GDM1 (cell line): ENCODE measurements around the gene S100A16.
"Not testable (repeated sequence)": the region's sequence is repeated elsewhere in the genome, so short reads cannot be mapped to it uniquely, and the experiment has no call there.

Experiments used
- DNase-seq: peaks from one replicate; lab custom pipeline; 2025; lab: John Stamatoyannopoulos, UW

The S100A16 gene, protein sequence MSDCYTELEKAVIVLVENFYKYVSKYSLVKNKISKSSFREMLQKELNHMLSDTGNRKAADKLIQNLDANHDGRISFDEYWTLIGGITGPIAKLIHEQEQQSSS

DNA sequence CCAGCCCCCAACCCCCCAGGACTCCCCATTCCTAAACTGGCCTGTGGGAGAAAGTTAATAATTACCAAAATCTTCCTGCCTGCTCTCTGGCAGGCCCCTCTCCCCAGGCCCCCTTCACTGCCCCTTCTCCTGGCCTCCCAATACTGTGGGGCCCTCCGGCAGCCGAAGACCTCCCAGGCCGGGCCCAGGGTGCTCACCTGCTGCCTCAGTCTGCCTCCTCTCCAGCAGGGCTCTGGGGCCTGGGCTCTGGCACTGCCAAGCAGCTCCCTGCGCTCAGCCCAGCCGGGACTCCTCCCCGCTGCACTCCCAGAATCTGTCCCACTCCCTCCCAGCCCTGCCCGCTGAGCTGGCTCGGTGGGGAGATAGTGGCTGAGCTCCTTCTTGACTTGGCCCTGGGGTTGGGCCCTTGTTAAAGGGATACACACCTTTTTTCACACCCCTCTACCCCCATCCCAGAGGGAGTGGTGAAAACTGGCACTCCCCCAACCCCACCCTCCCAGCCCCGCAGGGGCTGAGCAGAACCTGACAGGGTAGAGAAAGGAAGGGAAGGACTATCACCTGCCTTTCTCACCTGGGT lies at the start of gene S100A16:
S100A16 (minus strand) TSS at position 383 of the 577 bp plus-strand sequence. CDS start 4,986 bp downstream, outside the sequence.
- DNase-seq: no peak

DNA sequence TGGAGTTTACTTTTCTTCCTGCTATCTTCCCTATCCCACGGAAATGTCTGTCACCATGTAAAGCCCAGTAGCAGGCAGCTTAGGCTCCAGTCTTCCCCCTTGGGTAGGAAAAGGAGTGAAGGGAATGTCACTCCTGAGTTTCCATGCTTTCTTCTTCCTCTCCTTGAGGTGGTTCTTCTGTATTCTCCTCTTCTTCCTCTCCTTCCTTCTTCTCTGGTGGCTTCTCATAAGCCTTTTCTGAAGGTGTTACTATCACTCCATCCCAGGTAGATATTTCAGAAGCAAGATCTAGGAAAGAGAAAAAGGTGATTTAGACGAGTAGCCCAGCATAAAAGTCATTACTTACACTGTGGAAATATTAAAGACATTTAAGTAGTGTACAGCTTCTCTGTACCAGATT lies 49.3 kb upstream of the S100A16 start:
- DNase-seq: no peak

DNA sequence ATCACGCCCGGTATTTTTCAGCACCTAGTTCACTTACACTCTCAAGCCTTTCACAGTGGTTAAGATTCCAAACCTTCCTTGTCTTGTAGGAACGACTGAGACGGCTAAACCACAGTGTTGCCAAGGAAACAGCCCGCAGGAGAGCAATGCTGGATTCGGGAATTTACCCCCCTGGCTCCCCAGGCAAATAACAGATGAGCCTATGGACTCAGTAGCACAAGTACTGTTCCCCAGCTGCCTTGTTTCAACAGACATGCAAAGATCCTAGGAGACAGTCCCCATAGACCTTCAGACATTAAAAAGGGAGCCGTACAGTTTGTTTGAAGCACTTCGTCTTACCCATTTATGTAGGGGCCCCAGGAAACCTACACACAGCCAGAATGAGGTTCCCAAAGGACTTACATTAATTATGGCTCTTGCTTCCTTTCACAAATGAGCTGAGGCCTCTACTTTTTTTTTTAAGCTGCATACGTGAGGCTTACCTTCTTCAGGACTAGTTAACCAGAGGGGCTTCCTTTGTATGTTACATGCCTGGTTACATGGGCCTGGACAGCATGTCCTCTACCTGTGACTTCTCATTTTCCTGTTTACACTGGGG lies 48.3 kb upstream of the S100A16 start:
- no peak for DNase-seq

DNA sequence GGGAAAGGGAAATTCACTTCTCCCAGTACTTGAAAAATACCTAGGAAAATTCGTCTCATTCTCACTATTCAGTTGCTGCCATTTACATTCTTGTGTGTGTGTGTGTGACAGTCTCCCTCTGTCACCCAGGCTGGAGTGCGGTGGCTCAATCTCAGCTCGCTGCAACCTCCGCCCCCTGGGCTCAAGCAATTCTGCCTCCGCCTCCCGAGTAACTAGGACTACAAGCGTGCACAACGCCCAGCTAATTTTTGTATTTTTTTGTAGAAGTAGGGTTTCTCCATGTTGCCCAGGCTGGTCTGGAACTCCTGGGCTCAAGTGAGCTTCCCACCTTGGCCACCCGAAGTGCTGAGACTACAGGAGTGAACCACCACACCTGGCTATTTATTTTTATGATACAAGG lies 46.7 kb upstream of the S100A16 start:
- DNase-seq: no peak

DNA sequence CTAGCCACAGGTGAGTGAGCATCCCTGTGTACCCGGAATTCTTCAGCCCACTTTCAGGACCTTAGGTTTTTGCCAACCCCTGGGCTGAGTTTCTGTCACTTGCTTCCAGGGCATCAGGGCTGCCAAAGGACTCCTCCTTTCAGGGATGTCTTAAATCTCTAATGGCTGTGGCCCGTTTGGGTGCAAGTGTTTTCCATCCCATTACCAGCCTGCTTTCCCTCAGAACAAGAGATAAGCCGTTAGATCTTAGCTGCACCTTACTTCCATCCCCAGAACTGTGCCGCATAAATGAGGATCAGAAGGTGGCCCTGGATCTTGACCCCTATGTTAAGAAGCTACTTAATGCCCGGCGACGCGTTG lies 46.2 kb upstream of the S100A16 start:
- no peak for DNase-seq

DNA sequence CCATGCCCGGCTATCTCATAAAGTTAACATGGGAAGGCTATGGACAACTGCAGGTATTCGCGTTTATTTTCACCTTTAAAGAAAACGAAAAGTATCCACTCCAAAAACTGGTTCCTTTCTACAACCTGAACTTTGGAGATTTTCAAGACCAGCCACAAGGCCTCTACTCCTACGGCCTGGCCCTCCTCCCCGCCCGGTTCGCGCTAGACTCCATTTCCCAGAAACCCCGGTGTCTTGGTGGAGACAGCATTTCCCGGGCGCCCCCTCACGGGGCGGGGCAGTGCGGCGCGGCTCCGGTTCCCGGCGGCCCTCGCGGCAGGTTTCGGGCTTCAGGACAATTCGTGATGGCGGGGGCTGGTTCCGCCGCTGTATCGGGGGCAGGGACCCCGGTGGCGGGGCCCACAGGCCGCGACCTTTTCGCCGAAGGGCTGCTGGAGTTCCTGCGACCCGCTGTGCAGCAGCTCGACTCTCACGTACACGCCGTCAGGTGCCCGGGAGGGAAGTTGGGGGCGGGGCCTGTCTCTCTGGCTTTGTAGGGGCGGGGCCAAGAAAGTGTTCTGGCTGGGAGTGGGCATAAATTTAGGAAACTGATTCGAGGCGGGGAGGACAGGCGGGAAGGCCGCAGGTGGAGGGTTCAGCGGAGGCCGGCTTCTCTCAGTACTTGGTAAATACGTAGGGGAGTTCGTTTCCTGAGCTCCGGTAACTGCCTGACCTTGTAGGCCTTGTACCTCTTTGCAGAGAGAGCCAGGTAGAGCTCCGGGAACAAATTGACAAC lies 45.6 kb upstream of the S100A16 start, which contains the start of gene SNAPIN:
SNAPIN (plus strand) TSS at position 304 of the 775 bp plus-strand sequence; CDS start at position 345, 41 bp downstream.
- DNase-seq: peak; percentile 76

DNA sequence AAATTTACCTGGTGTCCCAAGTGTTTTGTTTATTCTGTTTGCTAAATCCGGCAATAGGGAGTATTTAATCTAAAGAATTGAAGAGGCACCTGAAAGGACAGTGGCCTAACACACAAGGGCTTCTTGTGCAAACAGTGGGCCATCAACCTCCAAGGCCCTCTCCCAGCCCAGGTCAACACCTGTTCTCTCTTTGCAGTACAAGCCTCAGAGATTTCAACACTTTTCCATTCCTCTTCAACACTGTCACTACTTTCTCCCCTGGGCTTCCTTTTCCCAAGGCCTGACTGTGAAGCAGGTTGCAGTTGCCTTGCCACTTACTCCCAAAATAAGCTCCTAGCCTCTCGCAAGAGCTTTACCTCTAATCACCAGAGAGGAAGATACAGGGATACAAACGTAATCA lies 42.4 kb upstream of the S100A16 start:
- DNase-seq: no peak

DNA sequence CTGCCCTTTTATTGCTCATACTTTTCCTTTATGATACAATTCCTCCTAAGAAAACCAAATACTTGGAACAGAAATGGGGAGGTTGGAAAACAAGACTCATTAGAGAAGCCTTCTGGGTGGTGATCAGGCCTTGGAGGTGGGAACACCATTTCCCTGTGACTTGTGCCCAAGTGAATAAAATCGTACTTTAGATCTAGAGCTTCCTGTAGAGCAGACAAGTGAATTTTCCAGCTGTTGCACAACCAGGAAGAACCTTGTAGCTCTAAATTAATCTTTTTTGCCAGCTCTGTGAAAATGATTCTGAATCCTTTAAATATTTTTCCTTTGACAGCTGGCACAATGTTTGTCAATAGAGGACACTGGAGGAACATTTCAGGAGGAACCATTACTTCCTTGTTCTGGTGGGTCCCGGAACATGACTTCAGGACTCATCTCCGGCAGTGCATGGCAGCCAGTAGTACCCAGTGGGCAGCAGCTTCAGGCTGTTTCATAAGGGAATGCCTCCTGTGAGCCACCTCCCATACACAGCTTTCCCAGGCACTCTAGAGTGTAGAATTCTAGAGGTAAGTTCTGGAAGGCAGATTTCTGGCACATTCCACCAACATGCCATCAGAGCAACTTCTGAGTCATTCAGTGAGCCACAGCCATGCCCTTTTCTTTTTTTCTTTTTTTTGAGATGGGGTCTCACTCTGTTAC lies 40.0 kb upstream of the S100A16 start:
- DNase-seq: no peak

DNA sequence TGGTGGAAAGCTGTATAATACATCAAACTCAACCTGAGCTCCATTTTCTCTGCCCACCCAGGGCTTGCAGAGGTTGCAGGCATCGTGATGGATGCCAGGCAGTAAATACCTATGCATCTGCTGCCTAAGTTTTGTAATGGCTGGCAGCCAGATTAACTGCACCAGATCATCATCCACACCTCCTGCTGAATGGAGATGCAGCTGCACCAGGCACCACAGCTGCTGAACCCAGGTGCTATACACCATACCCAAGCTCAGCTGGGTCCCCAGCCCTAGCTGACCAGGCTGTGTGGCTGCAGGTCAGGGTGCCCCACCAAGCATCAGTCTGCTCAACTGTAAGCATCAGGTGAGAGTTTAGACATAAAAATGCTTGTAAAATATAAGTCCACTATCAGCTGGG lies 38.8 kb upstream of the S100A16 start:
- DNase-seq: no peak

DNA sequence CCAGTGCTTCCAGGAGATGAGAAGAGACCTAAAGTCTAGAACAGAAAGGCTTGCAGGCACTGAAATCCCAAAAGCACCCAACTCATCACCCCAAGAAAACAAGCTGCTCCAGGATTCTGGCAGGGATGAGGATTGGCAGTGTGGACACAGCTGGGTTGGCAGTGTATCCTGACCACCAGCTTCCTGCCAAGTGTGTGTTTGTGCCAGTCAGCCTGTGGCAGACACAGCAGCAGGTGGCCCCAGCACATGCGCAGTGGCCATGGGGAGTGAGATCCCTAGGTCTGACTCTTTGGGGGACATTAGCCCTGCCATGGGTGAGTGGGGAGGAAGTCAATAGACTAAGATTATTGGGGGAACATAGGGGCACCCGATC lies 36.9 kb upstream of the S100A16 start:
- no peak for DNase-seq

DNA sequence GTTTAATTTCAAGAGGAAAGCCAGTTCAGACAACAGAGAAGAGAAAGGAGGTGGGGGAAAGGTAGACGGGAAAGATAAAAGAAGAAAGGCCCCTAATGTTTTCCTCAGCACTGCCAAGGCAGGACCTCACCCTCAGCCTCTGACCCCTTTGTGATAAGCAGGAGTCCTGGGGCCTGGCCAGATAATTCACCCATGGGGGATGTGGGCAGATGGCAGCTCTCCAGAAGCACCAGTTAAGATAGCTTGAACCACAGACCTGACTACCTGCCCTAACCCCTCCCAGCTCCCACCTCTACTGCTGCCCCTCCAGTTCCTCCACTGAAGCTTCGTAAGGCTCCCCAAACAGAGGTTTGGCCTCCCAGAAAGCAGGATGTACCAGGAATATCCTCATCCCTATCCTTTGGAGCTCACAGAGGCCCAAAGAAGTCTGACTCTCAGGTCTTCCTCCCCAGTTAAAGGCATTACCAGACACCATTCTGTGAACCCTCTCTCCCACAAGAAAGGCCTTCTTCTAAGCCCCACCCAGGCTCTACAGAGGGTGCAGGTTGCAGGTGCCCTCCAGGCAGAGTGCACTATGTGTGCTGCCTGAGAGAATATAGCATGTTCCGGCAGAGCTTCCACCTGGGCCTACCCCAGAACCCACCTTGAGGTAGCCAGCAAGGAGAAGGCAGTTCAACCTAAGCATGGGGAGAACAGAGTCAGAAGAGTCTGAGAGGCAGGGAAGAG lies 36.4 kb upstream of the S100A16 start:
- DNase-seq: no peak

DNA sequence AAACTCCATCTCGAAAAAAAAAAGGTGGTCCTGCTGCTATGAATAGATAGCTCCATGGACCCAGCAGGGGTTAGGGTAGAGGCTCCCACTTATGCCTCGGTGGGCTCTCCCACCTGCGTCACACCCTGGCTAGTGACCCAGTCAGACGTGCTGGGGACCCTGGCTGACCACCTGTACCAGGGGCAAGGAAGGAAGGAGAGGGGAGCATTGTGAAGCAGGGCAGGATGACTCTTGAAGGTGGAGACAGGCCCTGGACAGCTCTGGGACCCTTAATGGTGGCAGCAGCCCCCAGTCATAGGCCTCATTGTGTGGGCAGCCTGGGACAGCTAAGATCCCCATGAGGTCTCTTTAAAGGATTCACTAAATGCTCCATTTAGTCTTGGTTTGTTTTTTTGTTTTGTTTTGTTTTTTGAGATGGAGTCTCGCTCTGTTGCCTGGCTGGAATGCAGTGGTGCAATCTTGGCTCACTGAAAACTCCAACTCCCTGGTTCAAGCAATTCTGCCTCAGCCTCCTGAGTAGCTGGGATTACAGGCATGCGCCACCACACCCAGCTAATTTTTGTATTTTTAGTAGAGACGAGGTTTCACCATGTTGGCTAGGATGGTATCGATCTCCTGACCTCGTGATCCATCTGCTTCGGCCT lies 35.2 kb upstream of the S100A16 start:
- no peak for DNase-seq

DNA sequence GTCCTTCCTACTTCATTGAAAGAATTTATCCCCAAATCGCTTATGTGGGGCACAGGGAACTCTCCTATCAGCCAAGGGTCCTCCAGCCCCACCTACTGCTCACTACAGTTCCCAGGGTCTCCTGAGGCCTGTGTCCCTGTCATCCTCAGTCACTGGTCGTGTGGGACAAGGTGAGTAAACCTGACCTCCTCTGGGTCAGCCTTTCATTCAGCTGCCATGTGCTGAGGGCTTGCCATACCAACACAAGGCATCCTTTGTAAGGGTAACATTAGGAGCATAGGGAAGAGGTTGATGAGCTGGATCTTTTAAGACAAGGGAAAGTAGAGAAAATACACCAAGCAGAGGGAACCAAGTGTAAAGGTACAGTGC lies 34.4 kb upstream of the S100A16 start:
- DNase-seq: no peak

DNA sequence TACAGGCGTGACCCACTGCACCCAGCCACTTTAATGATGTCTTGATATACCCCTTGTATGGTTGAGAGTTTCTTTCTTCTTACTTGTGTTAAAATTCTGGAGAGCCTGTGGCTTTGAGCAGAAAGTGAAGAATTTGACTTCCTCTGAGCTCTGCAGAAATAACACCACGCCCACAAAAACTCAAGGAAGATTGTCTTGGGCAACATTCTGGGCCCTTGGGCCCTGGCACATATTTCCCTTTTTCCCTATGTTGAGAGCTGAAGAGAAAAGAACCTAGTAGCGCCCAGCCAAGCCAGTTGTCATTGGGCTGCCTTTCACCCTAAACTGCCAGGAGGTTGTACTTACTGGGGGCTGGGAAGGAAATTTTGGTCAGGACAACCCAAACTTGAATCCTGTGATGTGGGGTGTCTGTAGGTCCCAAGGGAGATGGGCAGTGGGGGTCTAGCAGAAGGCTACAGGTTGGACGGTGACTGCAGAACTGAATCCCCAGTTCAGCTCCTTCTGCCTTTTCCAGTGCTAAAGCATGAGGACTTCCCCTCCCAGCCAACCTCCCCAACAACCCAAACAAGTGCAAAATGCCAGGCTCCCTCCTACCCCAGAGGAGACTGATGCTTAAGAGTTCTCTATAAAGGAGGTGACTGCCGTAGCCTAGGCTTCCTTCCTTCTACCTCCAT lies 33.9 kb upstream of the S100A16 start:
- no peak for DNase-seq

DNA sequence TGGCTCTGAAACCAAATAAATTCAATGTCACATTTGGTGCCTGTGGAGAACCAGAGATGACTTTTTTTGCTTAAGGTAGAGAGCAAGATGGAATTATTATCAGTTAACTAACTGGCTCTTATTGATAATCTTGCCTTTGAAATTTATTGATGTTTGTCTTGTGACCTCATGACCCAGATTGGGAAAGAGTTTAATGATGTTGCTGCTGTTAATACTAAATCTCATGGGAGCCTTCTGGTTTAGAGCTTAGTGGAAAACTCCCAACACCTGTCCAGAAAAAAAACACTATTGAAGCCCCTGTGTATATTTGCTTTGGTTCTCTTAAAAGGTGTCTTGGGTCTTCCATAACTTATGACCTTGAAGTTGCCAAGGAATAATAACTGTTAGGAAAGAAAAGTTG lies 30.9 kb upstream of the S100A16 start:
- no peak for DNase-seq

DNA sequence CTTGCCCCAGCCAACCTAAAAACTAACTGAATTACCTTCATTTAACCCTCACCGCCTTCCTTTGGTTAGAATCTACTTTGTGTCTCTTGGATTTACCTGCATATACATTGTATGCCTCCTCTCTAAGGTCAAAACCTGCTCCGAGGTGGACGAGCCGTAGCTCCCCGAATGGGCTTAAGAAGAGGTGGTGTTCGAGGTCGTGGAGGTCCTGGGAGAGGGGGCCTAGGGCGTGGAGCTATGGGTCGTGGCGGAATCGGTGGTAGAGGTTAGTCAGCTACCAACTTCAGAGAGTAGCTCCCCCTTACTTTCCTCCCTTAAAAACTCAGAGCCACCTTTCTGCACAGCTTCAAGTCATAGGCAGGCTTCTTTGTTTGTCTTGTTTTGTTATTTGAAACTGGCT lies 30.2 kb upstream of the S100A16 start:
- no peak for DNase-seq

DNA sequence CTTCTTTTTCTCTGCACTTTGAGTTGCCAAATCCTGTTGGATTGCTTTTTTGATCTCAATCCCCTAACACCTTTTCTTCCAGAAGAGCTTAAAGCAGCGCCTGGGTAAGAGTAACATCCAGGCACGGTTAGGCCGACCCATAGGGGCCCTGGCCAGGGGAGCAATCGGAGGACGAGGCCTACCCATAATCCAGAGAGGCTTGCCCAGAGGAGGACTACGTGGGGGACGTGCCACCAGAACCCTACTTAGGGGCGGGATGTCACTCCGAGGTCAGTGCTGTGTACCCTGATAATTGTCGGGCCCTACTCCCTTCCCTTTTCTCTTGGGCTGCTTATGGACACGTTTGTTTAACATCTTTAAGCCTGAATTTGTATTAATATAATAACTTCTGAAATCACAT lies 29.2 kb upstream of the S100A16 start:
- no peak for DNase-seq

DNA sequence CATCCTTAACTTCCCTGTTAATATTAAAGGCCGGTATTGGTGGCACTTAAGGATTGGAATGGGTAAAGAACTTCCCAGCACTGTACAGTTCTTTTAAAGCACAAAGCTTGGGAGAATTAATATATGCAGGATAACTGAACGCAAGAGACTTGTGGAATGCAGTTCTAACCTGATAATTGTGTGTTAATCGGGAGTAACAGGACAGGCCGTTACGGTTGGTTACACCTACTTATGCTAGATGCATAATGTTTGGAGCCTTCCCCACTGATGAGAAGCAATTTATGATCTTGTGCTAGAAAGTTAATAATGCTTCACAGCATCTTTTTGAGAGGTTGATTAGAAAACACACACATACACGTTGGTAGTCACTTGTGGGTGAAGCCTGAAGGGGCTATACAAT lies 27.9 kb upstream of the S100A16 start:
- no peak for DNase-seq

DNA sequence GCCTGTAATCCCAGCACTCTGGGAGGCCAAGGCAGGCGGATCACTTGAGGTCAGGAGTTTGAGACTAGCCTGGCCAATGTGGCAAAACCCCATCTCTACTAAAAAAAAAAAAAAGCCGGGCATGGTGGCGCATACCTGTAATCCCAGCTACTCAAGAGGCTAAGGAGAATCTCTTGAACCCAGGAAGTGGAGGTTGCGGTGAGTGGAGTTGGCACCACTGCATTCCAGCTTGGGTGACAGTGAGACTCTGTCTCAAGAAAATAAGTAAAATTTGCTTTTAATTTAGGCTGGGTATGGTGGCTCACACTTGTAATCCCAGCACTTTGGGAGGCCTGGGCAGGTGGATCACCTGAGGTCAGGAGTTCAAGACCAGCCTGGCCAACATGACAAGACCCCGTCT lies 27.3 kb upstream of the S100A16 start:
- not testable (repeated sequence) for DNase-seq

DNA sequence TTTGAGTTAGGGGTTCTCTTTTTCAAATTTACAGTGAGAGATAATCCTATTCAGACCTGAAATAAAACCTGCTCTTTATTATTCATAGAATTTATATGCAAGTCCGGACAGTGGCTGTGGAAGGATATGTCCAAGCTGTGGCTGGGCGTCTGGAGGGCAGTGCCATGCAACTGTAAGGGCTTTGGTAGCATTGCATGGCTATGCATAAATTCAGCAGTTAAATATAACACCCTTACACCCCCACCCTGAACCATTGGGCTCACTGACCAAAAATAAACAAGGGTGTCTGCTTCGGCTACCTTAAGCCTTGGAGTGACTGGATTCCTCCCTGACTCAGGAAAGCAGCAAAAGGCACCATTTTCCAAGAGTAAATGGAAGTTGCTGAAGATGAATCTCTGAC lies 26.3 kb upstream of the S100A16 start:
- no peak for DNase-seq

DNA sequence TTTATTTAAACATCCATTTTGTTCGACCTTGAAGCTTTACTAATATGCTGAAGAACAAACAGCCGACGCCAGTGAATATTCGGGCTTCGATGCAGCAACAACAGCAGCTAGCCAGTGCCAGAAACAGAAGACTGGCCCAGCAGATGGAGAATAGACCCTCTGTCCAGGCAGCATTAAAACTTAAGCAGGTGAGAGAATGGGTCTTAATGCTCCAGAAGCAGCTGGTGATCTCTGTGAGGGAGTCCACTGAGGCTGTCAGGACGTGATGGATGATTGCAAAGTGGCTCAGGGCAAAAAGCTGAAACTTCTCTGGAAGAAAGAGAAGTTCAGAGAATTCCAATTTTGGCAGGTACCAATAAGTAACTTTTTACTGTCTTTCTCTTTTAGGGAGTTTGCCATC lies 25.3 kb upstream of the S100A16 start:
- DNase-seq: no peak
